Prostate gland (tissue), 2 donors: ENCODE results near the gene TMBIM1. TPM values are rescaled to one million over a fixed set of nuclear protein-coding genes. Genes with fewer than 3 reads are reported as not detected.

Experiments used
- DNase-seq: peaks from one replicate; pipeline ENCODE4 v3.0.0-alpha.2; 2019; ENCODE audit warnings: low spot score
- H3K27ac ChIP-seq, 2 donors: fragments of 200-600 bp; sonication (generic); 2 replicates each; pipeline ENCODE4 v1.5.1; 2017 to 2019
- H3K27me3 ChIP-seq: fragments of 200-600 bp; sonication (generic); replicated peaks from 2 replicates; pipeline ENCODE4 v1.5.1; 2019; ENCODE audit not compliant: insufficient read depth
- H3K36me3 ChIP-seq, 2 donors: fragments of 200-600 bp; sonication (generic); 1 replicate in 1 of 2; 2 replicates in 1 of 2; pipeline versions ENCODE4 v1.5.1 to v1.8.1; 2017 to 2019
- H3K4me1 ChIP-seq: fragments of 200-600 bp; sonication (generic); replicated peaks from 2 replicates; pipeline ENCODE4 v1.5.1; 2019
- H3K4me3 ChIP-seq, 2 donors: fragments of 200-600 bp; sonication (generic); 2 replicates each; pipeline ENCODE4 v1.5.1; 2017 to 2019
- H3K9me3 ChIP-seq: fragments of 200-600 bp; sonication (generic); 2 replicates; pipeline ENCODE4 v1.5.1; 2017
- POLR2A ChIP-seq: fragments of 450-650 bp; IDR thresholded peaks from one replicate; pipeline ENCODE4 v1.6.1; 2016; ENCODE audit warnings: antibody characterized with exemption, mild to moderate bottlenecking
- POLR2AphosphoS5 ChIP-seq: sonication (generic); formaldehyde crosslinking; IDR thresholded peaks from one replicate; pipeline ENCODE4 v1.6.1; 2017; ENCODE audit warnings: antibody characterized with exemption
- WGBS: methylation state at CpG from one replicate; pipeline ENCODE4 v1.1.5; 2018; 5-methylcytosine and 5-hydroxymethylcytosine counted together
- intact Hi-C: fragments of 100-400 bp; cut with DNase I; formaldehyde crosslinking; loops from one replicate; pipeline ENCODE4 v1.14.2; 2022
- total RNA-seq, 2 donors: library from RNA; depleted of rRNA; stranded (reverse); fragments of >200 nt; gene quantifications; one replicate each; pipeline ENCODE4 v1.1.0, GENCODE V29; 2016
- TF ChIP-seq, protein P1 (sequence below), 4 experiments: fragments of 200-600 bp in 2 of 4; fragments of 450-650 bp in 2 of 4; sonication (generic) in 2 of 4; IDR thresholded peaks; 1 replicate in 3 of 4; 2 replicates in 1 of 4; pipeline ENCODE4 v1.5.1; 2016 to 2019; ENCODE audit warnings: antibody characterized with exemption in 4 of 4, mild to moderate bottlenecking in 2 of 4, moderate library complexity in 2 of 4

Gene TMBIM1
- total RNA-seq, 2 donors from 2014 or later, result 139 to 193 TPM

DNA sequence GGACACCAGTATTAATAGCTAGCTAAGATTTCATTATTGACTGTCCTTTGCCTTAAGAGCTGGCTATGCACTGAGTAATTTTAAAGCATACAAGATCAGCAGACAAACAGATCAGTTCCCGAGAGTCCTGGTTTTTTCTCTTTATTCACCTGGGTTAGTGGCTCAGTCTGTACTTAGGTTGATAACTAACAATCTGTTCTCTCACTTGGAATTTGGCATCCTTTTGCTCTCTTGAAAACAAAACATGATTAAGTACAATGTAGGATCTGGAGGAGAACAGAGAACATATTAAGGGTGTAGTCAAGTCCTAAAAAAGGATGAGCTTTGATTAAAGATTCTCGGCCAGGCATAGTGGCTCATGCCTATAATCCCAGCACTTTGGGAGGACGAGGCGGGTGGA, 58.8 kb downstream of the TMBIM1 start:
- intact Hi-C loops, result no loop called here
- H3K9me3 ChIP-seq, result no peaks in the 10 kb centered on the region
- no peak overlapping the region for H3K27ac ChIP-seq
- H3K27me3 ChIP-seq, result no peaks in the 10 kb centered on the region
- DNase-seq, result no peak
- no peaks in the 10 kb centered on the region for H3K4me1 ChIP-seq
- no peak for TF ChIP-seq POLR2A
- TF ChIP-seq, protein P1, sequence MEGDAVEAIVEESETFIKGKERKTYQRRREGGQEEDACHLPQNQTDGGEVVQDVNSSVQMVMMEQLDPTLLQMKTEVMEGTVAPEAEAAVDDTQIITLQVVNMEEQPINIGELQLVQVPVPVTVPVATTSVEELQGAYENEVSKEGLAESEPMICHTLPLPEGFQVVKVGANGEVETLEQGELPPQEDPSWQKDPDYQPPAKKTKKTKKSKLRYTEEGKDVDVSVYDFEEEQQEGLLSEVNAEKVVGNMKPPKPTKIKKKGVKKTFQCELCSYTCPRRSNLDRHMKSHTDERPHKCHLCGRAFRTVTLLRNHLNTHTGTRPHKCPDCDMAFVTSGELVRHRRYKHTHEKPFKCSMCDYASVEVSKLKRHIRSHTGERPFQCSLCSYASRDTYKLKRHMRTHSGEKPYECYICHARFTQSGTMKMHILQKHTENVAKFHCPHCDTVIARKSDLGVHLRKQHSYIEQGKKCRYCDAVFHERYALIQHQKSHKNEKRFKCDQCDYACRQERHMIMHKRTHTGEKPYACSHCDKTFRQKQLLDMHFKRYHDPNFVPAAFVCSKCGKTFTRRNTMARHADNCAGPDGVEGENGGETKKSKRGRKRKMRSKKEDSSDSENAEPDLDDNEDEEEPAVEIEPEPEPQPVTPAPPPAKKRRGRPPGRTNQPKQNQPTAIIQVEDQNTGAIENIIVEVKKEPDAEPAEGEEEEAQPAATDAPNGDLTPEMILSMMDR (IDR thresholded peaks at IDR 0.05), result no peak
- no peak for TF ChIP-seq POLR2AphosphoS5
- peaks cover 0 to 6% of the 10 kb centered on the region in 2 donors for H3K36me3 ChIP-seq
- no peak overlapping the region for H3K4me3 ChIP-seq
- WGBS, result 63% methylated on average over 4 of the region's 4 CpGs

DNA sequence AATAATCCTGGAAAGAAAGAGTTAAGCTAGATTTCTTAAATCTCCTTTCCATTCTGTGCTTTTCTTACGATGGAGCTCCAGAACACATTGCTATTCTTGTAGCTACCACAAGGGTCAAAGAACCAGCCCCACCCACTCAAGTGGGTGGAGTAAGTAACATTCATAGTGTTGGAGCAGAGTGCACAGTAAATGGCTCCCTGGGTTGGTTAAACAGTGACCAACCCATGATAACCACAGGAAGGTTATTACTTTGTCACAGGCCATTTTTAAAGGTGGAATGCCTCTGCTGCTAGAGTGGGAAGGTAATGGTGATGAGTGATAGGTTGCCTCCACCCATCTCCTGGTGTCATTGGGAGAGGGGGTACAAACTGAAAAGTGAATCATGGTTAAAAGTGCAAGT, 61.4 kb downstream of the TMBIM1 start:
- Histone ChIP-seq H3K4me1 (no peaks in the 10 kb centered on the region), H3K36me3 (no peaks in the 10 kb centered on the region), H3K27me3 (no peaks in the 10 kb centered on the region), H3K27ac (no peak overlapping the region), H3K4me3 (no peak overlapping the region), H3K9me3 (no peaks in the 10 kb centered on the region)
- 8% methylated on average over 1 of the region's 1 CpG for WGBS
- TF ChIP-seq, protein P1 (IDR thresholded peaks at IDR 0.05), result no peak
- TF ChIP-seq POLR2AphosphoS5 (no peak), POLR2A (no peak)
- intact Hi-C loops, result no loop called here
- no peak for DNase-seq

DNA sequence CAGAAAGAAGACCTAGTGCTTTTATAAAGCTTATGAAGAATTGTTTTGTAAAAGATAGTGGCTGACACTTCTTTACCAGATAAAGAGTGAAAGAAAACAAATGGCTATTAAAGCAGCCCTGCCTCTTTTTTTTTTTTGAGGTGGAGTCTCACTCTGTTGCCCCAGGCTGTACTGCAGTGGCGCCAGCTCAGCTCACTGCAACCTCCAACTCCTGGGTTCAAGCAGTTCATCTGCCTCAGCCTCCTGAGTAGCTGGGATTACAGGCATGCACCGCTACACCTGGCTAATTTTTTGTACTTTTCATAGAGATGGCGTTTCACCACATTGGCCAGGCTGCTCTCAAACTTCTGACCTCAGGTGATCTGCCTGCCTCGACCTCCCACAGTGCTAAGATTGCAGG, 62.5 kb downstream of the TMBIM1 start:
- H3K36me3 ChIP-seq, result no peaks in the 10 kb centered on the region
- H3K9me3 ChIP-seq, result no peaks in the 10 kb centered on the region
- 71% methylated on average over 4 of the region's 4 CpGs for WGBS
- intact Hi-C loops, result no loop called here
- H3K27ac ChIP-seq, result peak overlapping the region; percentile 10 to 54
- H3K27me3 ChIP-seq, result no peaks in the 10 kb centered on the region
- TF ChIP-seq, protein P1 (IDR thresholded peaks at IDR 0.05), result no peak
- TF ChIP-seq POLR2AphosphoS5 (no peak), POLR2A (no peak)
- no peaks in the 10 kb centered on the region for H3K4me1 ChIP-seq
- DNase-seq, result no peak
- H3K4me3 ChIP-seq, result no peak overlapping the region

DNA sequence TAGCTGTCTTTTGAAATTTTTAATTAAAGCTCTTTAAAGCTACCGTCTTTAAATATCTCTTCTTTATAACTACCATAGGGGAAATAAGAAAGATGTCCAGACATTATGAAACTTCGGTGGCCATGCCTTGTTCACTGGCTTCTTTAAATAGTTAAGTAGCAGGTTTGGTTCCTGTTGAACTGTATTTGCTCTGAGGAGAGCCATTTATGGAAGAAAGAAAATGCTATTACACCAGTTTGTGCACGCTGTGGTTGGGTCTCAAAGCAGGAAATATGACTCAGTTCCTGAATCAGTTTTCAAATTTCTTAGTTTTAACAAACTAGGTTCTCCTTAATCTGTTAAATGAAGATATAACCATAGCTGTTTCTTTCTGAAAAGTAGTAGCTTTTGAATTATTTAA, 63.1 kb downstream of the TMBIM1 start:
- Histone ChIP-seq H3K27me3 (no peaks in the 10 kb centered on the region), H3K27ac (peak overlapping the region; percentile 16 to 54), H3K36me3 (no peaks in the 10 kb centered on the region), H3K4me1 (no peaks in the 10 kb centered on the region), H3K4me3 (no peak overlapping the region), H3K9me3 (no peaks in the 10 kb centered on the region)
- intact Hi-C loops, result no loop called here
- peak; percentile 17 for DNase-seq
- 17% methylated on average over 3 of the region's 3 CpGs for WGBS
- TF ChIP-seq POLR2AphosphoS5, result peak; percentile 61
- TF ChIP-seq POLR2A, result no peak

DNA sequence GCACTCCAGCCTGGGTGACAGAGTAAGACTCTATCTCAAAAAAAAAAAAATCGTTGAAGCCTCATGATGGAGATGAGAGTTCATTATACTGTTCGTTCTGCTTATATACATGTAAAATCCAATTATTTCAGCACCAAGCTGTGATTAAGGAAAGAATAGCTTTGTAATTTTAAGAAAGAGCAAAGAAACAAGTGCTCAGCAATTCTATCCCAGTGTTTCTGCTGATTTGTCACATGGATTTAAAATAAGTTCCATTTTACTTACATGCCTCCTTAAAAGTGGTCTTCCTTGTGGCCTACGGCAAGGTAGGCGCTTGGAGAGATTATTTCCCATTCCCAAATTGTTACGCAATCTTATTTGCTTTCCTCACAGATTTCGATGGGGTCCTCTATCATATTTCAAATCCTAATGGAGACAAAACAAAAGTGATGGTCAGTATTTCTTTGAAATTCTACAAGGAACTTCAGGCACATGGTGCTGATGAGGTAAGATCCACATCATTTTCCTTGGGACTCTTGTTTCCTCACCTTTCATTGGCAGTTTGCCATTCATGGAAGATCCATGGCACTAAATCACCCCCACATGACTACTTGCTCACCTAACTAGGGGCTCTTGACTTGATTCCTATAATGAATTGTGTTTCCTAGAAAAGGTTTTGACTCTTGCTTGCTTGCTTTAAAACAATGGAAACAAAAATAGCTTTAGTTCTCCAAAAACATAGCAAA, 63.8 kb downstream of the TMBIM1 start:
- no peaks in the 10 kb centered on the region for H3K36me3 ChIP-seq
- no peaks in the 10 kb centered on the region for H3K4me1 ChIP-seq
- no peak for DNase-seq
- peak overlapping the region; percentile 16 to 54 for H3K27ac ChIP-seq
- no peaks in the 10 kb centered on the region for H3K9me3 ChIP-seq
- H3K27me3 ChIP-seq, result no peaks in the 10 kb centered on the region
- TF ChIP-seq POLR2AphosphoS5 (no peak), POLR2A (no peak)
- TF ChIP-seq, protein P1 (IDR thresholded peaks at IDR 0.05), result no peak
- H3K4me3 ChIP-seq, result no peak overlapping the region
- intact Hi-C loops, result no loop called here
- WGBS, result 89% methylated on average over 6 of the region's 6 CpGs
